ENCODE measurements around the gene NR1D2. TPM values are rescaled to one million over a fixed set of nuclear protein-coding genes. Genes with fewer than 3 reads are reported as not detected.
"Not testable (repeated sequence)": the region's sequence is repeated elsewhere in the genome, so short reads cannot be mapped to it uniquely, and the experiment has no call there.

Gene NR1D2
- 26.4 and 29.2 TPM in 2 replicates for total RNA-seq
- long read RNA-seq, full-length matches to known transcripts = 3 of 21 reads
- long read RNA-seq, partial matches to known transcripts = 6 of 21 reads
- long read RNA-seq, other reads (novel, unspliced or antisense) = 12 of 21 reads

GRCh38 chr3:23944861-23945662 is at the start of gene NR1D2:
Gene NR1D2, plus strand, starts transcription at chr3:23945286. Its CDS starts 293 bp downstream, at chr3:23945579.
- H3K36me3 Mint-ChIP-seq (ENCODE audit: unreplicated experiment) = no peaks in the 10 kb centered on the region
- H3K4me3 Mint-ChIP-seq (ENCODE audit: unreplicated experiment) = peak within 1 kb of the TSS; percentile 80
- H3K27me3 Mint-ChIP-seq (ENCODE audit: unreplicated experiment) = no peaks in the 10 kb centered on the region
- H3K27ac Mint-ChIP-seq (ENCODE audit: unreplicated experiment) = peak within 1 kb of the TSS; percentile 84
- H3K4me1 Mint-ChIP-seq (ENCODE audit: unreplicated experiment) = peaks cover 42% of the 10 kb centered on the region
- no peaks in the 10 kb centered on the region for H3K9me3 Mint-ChIP-seq (ENCODE audit: unreplicated experiment)
- peak; percentile 92 for DNase-seq (ENCODE audit: extremely low spot score, unreplicated experiment)
- TF ChIP-seq CTCF (IDR thresholded peaks at IDR 0.05) = no peak

DNA sequence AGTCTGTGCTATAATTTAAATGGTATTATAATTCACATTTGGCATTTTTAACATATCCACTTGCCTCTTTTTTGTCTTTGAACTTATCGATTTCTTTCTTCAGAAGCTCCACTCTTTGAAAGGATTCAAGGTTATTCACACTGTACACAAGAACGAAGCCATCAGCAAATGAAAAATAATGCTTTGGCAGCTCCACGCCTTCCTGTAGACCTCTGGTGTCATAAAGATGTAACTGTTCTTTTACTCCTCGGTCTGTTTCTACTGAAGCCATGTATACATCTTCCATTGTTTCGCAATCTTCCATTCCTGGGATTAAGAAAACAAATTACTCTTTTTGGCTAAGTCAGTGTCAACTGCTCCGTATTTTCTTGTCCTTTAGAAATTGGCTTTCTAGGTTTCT is 44.3 kb upstream of the NR1D2 start:
- no peak overlapping the region for H3K27ac Mint-ChIP-seq (ENCODE audit: unreplicated experiment)
- H3K9me3 Mint-ChIP-seq (ENCODE audit: unreplicated experiment) = peaks cover 4% of the 10 kb centered on the region
- no peaks in the 10 kb centered on the region for H3K27me3 Mint-ChIP-seq (ENCODE audit: unreplicated experiment)
- H3K4me3 Mint-ChIP-seq (ENCODE audit: unreplicated experiment) = no peak overlapping the region
- DNase-seq (ENCODE audit: extremely low spot score, unreplicated experiment) = no peak
- H3K36me3 Mint-ChIP-seq (ENCODE audit: unreplicated experiment) = peaks cover 62% of the 10 kb centered on the region
- H3K4me1 Mint-ChIP-seq (ENCODE audit: unreplicated experiment) = no peaks in the 10 kb centered on the region
- no peak for TF ChIP-seq CTCF (IDR thresholded peaks at IDR 0.05)

DNA sequence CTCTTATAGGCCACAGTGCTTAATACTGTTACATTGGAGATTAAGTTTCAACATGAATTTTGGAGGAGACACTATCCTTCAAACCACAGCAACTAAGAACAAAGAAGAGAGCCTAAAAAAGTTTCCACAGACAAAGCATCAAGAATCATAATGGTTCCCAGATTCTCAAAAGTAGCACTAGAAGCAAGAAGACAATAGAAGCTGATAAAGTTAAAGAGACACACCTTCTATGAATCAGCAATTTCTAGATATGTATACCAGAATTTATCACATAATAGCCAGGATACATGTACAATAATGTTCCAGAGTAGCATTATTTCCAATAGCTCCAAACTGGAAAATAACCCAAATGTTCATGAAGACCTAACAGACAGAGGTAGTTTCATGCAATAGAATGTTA is 40.5 kb upstream of the NR1D2 start:
- Mint-ChIP-seq H3K4me1 (ENCODE audit: unreplicated experiment) (no peaks in the 10 kb centered on the region), H3K36me3 (ENCODE audit: unreplicated experiment) (peaks cover 44% of the 10 kb centered on the region), H3K9me3 (ENCODE audit: unreplicated experiment) (no peaks in the 10 kb centered on the region), H3K27me3 (ENCODE audit: unreplicated experiment) (no peaks in the 10 kb centered on the region), H3K27ac (ENCODE audit: unreplicated experiment) (no peak overlapping the region), H3K4me3 (ENCODE audit: unreplicated experiment) (no peak overlapping the region)
- no peak for TF ChIP-seq CTCF (IDR thresholded peaks at IDR 0.05)
- no peak for DNase-seq (ENCODE audit: extremely low spot score, unreplicated experiment)

DNA sequence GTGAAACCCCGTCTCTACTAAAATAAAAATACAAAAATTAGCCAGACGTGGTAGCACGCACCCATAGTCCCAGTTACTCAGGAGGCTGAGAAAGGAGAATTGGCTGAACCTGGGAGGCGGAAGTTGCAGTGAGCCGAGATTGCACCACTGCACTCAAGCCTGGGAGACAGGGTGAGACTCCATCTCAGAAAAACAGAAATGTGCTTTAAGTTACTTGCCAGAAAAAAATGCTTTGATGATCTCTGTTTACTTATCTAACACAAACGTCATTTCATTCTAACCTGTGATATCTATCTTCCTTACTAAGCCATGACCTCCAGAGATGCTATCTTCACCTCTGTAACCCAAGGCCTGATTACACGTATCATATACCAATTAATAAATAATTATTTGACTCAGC is 35.7 kb upstream of the NR1D2 start:
- Mint-ChIP-seq H3K27me3 (ENCODE audit: unreplicated experiment) (no peaks in the 10 kb centered on the region), H3K9me3 (ENCODE audit: unreplicated experiment) (no peaks in the 10 kb centered on the region), H3K4me1 (ENCODE audit: unreplicated experiment) (peaks cover 6% of the 10 kb centered on the region), H3K27ac (ENCODE audit: unreplicated experiment) (no peak overlapping the region), H3K36me3 (ENCODE audit: unreplicated experiment) (peaks cover 32% of the 10 kb centered on the region), H3K4me3 (ENCODE audit: unreplicated experiment) (no peak overlapping the region)
- no peak for TF ChIP-seq CTCF (IDR thresholded peaks at IDR 0.05)
- no peak for DNase-seq (ENCODE audit: extremely low spot score, unreplicated experiment)

DNA sequence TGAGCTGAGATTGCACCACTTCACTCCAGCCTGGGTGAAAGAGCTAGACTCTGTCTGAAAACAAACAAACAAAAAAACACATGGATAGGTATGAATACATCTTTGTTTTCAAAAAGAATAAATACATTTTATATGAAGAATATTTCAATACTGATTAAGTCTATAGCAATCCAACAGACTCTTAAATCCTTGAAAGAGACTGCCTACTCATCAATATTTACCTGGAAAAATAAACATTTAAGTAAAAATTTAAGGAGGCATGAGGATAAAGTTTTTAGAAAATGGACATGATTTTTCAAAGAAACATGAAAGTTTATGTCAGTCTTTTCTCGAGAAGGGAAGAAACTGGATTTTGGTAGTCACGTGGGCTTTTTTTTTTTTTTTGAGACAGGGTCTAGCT is 33.7 kb upstream of the NR1D2 start:
- peaks cover 23% of the 10 kb centered on the region for H3K4me1 Mint-ChIP-seq (ENCODE audit: unreplicated experiment)
- DNase-seq (ENCODE audit: extremely low spot score, unreplicated experiment) = no peak
- no peak overlapping the region for H3K27ac Mint-ChIP-seq (ENCODE audit: unreplicated experiment)
- peaks cover 18% of the 10 kb centered on the region for H3K36me3 Mint-ChIP-seq (ENCODE audit: unreplicated experiment)
- H3K4me3 Mint-ChIP-seq (ENCODE audit: unreplicated experiment) = no peak overlapping the region
- no peaks in the 10 kb centered on the region for H3K9me3 Mint-ChIP-seq (ENCODE audit: unreplicated experiment)
- no peak for TF ChIP-seq CTCF (IDR thresholded peaks at IDR 0.05)
- H3K27me3 Mint-ChIP-seq (ENCODE audit: unreplicated experiment) = no peaks in the 10 kb centered on the region

DNA sequence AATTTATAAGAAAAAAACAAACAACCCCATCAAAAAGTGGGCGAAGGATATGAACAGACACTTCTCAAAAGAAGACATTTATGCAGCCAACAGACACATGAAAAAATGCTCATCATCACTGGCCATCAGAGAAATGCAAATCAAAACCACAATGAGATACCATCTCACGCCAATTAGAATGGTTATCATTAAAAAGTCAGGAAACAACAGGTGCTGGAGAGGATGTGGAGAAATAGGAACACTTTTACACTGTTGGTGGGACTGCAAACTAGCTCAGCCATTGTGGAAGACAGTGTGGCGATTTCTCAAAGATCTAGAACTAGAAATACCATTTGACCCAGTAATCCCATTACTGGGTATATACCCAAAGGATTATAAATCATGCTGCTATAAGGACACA is 32.8 kb upstream of the NR1D2 start:
- H3K27me3 Mint-ChIP-seq (ENCODE audit: unreplicated experiment); H3K27ac Mint-ChIP-seq (ENCODE audit: unreplicated experiment); DNase-seq (ENCODE audit: extremely low spot score, unreplicated experiment); H3K9me3 Mint-ChIP-seq (ENCODE audit: unreplicated experiment); H3K4me3 Mint-ChIP-seq (ENCODE audit: unreplicated experiment): not testable (repeated sequence)
- H3K36me3 Mint-ChIP-seq (ENCODE audit: unreplicated experiment) = peaks cover 15% of the 10 kb centered on the region
- peaks cover 23% of the 10 kb centered on the region for H3K4me1 Mint-ChIP-seq (ENCODE audit: unreplicated experiment)

Data from osteocyte (in vitro differentiated cells).